Ishikawa (cell line): Measurements from ENCODE around the gene DCUN1D3.

Experiments used
- CEBPB ChIP-seq: IDR thresholded peaks from 2 replicates; pipeline ENCODE4 v1.6.1; 2012
- CREB1 ChIP-seq: IDR thresholded peaks from 2 replicates; pipeline ENCODE4 v1.6.1; 2012; ENCODE audit warnings: low read depth
- EGR1 ChIP-seq: IDR thresholded peaks from 2 replicates; pipeline ENCODE4 v1.6.1; 2012
- EP300 ChIP-seq: IDR thresholded peaks from 2 replicates; pipeline ENCODE4 v1.6.1; 2012; ENCODE audit warnings: borderline replicate concordance
- FOXM1 ChIP-seq: IDR thresholded peaks from 2 replicates; pipeline ENCODE4 v1.6.1; 2012; ENCODE audit warnings: low read depth, borderline replicate concordance
- NFIC ChIP-seq: IDR thresholded peaks from 2 replicates; pipeline ENCODE4 v1.6.1; 2012
- RAD21 ChIP-seq: IDR thresholded peaks from 2 replicates; pipeline ENCODE4 v1.6.1; 2012; ENCODE audit warnings: low read depth
- TAF1 ChIP-seq: IDR thresholded peaks from 2 replicates; pipeline ENCODE4 v1.6.1; 2012; ENCODE audit warnings: low read depth, mild to moderate bottlenecking
- TCF12 ChIP-seq: IDR thresholded peaks from 2 replicates; pipeline ENCODE4 v1.6.1; 2012; ENCODE audit warnings: low read depth
- TEAD4 ChIP-seq: IDR thresholded peaks from 2 replicates; pipeline ENCODE4 v1.6.1; 2012
- YY1 ChIP-seq: IDR thresholded peaks from 2 replicates; pipeline ENCODE4 v1.6.1; 2012; ENCODE audit warnings: low read depth
- ZBTB7A ChIP-seq: IDR thresholded peaks from 2 replicates; pipeline ENCODE4 v1.6.1; 2012; ENCODE audit warnings: low read depth
- TF ChIP-seq, protein P1 (sequence below): IDR thresholded peaks from 2 replicates; pipeline ENCODE4 v1.6.1; 2012; ENCODE audit warnings: low read depth, mild to moderate bottlenecking
- TF ChIP-seq, protein P2 (sequence below): IDR thresholded peaks from 2 replicates; pipeline ENCODE4 v1.6.1; 2012
- TF ChIP-seq, protein P3 (sequence below): IDR thresholded peaks from 2 replicates; pipeline ENCODE4 v1.6.1; 2012

DCUN1D3 gene

DNA sequence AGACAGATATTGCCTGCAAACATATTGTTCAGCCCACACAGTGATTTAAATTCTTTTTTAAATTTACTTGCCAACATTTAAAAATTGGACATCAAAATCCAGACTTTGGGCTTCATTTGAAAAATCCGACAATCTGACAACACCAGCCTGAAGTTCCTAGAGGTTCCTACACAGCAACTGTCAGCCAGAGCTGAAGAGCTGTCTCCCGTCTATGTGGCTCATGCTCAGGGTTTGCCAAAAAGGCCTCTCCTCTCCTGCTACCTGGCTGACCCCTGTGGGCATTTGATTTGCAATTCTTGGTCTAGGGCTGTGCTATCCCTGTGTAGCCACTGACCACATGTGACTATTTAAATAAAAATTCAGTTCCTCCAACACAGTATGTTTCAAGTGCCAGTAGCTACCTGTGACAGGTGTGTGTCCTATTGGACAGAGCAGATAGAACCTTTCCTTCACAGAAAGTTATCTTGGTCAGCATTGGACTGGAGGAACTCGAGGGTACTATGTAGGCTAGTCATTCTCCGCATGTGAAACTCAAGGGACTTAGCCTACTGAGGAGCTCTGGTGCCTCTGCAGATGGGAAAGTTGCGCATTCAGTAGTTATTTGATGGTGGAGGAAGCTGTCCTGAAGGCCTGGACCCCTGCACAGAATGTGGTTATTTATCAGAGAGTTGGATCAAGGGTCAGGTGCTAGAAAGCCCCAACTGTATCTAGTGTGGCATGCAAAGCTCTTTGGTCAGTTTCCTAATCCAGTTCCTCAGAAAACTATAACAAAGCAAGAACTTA lies 3.1 kb upstream of the DCUN1D3 start:
- TF ChIP-seq NFIC (no peak), FOXM1 (no peak), TAF1 (no peak), EP300 (no peak), RAD21 (no peak), TCF12 (no peak), TEAD4 (no peak), ZBTB7A (no peak), CEBPB (no peak)
- TF ChIP-seq, protein P1, sequence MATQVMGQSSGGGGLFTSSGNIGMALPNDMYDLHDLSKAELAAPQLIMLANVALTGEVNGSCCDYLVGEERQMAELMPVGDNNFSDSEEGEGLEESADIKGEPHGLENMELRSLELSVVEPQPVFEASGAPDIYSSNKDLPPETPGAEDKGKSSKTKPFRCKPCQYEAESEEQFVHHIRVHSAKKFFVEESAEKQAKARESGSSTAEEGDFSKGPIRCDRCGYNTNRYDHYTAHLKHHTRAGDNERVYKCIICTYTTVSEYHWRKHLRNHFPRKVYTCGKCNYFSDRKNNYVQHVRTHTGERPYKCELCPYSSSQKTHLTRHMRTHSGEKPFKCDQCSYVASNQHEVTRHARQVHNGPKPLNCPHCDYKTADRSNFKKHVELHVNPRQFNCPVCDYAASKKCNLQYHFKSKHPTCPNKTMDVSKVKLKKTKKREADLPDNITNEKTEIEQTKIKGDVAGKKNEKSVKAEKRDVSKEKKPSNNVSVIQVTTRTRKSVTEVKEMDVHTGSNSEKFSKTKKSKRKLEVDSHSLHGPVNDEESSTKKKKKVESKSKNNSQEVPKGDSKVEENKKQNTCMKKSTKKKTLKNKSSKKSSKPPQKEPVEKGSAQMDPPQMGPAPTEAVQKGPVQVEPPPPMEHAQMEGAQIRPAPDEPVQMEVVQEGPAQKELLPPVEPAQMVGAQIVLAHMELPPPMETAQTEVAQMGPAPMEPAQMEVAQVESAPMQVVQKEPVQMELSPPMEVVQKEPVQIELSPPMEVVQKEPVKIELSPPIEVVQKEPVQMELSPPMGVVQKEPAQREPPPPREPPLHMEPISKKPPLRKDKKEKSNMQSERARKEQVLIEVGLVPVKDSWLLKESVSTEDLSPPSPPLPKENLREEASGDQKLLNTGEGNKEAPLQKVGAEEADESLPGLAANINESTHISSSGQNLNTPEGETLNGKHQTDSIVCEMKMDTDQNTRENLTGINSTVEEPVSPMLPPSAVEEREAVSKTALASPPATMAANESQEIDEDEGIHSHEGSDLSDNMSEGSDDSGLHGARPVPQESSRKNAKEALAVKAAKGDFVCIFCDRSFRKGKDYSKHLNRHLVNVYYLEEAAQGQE, result no peak

DNA sequence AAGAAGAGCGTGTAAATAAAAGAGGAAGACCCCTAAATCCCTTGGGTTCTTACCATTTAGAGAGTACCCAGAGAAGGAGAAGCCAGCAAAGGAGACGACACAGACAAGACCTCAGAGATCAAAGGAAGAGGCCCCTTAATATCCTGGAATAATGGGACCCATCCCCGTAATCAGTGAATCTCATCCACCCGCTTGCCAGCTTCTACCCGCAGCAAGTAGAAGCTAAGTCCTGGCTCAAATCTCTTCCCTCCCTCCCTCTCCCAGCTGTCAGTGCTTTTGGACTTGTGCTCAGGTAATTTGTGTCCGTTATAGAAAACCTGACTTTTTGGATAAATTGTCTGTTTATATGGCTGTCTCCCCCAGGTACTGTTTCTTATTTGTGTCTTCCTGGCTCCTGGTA lies 2.3 kb upstream of the DCUN1D3 start:
- TF ChIP-seq, protein P1, result no peak

DNA sequence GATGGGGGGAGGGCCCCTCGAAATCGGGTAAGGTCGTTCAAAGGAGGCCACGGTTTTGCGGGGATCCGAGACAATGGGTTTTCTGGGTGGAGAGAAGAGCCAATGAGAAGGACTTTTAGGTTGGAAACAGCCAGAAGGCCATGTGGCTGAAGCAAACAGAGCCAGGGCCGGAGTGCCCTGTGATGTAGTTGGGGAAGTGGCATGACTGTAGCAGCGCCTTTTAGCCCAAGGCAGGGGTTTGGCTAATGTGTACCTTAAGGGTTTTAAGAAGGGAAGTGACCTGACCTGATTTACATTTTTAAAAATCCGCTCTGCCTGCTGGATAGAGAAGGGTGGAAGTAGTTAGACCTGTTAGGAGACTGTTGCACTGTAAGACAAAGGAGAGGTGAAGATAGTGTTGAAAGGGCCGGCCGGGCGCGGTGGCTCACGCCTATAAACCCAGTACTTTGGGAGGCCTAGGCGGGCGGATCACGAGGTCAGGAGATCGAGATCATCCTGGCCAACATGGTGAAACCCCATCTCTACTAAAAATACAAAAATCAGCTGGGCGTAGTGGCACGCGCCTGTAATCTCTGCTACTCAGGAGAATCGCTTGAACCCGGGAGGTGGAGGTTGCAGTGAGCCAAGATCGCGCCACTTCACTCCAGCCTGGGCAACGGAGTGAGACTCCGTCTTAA lies 1.4 kb upstream of the DCUN1D3 start:
- no peak for TF ChIP-seq EP300
- TF ChIP-seq, protein P2, sequence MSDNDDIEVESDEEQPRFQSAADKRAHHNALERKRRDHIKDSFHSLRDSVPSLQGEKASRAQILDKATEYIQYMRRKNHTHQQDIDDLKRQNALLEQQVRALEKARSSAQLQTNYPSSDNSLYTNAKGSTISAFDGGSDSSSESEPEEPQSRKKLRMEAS, result peak; percentile 33
- no peak for TF ChIP-seq CEBPB
- no peak for TF ChIP-seq CREB1
- TF ChIP-seq FOXM1, result no peak
- no peak for TF ChIP-seq ZBTB7A
- TF ChIP-seq RAD21, result no peak
- no peak for TF ChIP-seq TAF1

DNA sequence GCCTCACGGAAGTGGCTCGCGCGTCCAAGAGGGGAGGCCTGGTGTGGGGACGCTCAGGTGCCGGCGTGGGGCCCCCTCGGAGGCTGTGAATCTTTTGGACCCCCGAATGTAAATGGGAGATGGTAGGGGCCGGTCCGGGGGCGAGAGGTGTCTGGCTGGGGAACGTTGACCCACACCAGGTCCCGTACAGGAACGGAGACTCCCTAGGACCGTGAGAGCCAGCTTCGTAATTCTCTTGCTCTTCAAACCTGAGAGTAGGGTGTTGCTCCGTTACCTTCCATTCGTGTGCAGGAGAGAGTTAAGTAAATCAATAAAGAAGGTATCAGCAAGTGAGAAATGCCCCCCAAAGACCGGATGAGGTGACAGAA lies 894 bp upstream of the DCUN1D3 start:
- no peak for TF ChIP-seq ZBTB7A
- TF ChIP-seq YY1, result no peak
- TF ChIP-seq EGR1, result no peak
- TF ChIP-seq, protein P2, result no peak
- TF ChIP-seq TAF1, result no peak
- no peak for TF ChIP-seq CREB1
- TF ChIP-seq NFIC, result no peak
- no peak for TF ChIP-seq CEBPB
- no peak for TF ChIP-seq RAD21
- TF ChIP-seq EP300, result no peak
- TF ChIP-seq, protein P1, result no peak; the same call in 1 of the 2 replicates
- TF ChIP-seq, protein P3, sequence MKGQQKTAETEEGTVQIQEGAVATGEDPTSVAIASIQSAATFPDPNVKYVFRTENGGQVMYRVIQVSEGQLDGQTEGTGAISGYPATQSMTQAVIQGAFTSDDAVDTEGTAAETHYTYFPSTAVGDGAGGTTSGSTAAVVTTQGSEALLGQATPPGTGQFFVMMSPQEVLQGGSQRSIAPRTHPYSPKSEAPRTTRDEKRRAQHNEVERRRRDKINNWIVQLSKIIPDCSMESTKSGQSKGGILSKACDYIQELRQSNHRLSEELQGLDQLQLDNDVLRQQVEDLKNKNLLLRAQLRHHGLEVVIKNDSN, result no peak
- no peak for TF ChIP-seq FOXM1
- TF ChIP-seq TCF12, result no peak

DNA sequence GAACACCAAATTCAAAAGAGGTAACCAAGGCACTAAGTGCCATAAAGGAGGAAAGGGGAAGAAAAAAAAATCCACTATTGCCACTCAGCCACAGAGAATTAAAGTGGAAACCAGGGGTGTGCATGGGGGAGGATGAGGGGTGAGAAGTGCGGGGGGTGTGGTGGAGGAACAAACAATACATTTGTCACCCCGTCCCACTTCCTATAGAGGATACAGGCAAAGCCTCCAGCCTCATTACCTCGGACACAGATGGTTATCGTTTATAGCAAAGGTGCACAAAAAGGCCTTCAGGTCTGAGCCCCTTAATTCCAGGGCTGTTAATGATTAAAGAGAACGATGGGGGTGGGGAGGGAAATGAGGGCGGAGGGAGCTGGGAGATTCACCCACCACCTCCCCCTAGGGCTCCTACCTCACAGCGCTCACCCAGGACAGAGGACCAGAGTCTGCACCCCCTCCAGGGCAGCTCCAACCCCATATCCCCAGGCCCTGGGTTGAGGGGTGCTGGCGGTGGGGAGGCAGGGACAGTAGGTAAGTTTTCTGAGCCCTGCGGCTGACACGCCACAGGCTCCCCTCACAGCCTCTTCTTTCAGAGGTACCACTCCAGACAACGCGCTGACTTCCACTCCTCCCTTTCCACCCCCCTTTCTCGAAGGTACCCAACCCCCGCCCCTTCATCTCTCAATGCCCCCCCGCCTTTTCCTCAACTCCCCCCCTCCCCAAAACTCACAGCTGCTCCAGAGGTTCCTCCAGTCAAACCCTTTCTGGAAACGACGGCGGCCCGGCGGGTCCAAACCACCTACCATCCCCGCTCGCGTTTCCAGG lies 470 bp downstream of the DCUN1D3 start:
- no peak for TF ChIP-seq CREB1
- TF ChIP-seq EP300, result no peak
- TF ChIP-seq CEBPB, result no peak
- TF ChIP-seq EGR1, result no peak
- TF ChIP-seq, protein P2, result no peak
- TF ChIP-seq TCF12, result no peak
- no peak for TF ChIP-seq ZBTB7A
- no peak for TF ChIP-seq RAD21
